ENCODE results near the gene NUF2.
"Not testable (repeated sequence)": the region's sequence is repeated elsewhere in the genome, so short reads cannot be mapped to it uniquely, and the experiment has no call there.

The NUF2 gene

GRCh38 chr1:163337631-163338030 lies 15.9 kb downstream of the NUF2 start:
- DNase-seq = no peak

GRCh38 chr1:163346326-163346870 lies 24.6 kb downstream of the NUF2 start:
- DNase-seq = no peak

- no peak for DNase-seq
Observed at GRCh38 chr1:163347106-163347505, 25.4 kb downstream of the NUF2 start.

GRCh38 chr1:163351912-163352311 lies 30.2 kb downstream of the NUF2 start:
- no peak for DNase-seq

- no peak for DNase-seq
Observed at GRCh38 chr1:163357378-163357777, 35.6 kb downstream of the NUF2 start.

- not testable (repeated sequence) for DNase-seq
Observed at GRCh38 chr1:163358172-163358571, 36.4 kb downstream of the NUF2 start.

- no peak for DNase-seq
Observed at GRCh38 chr1:163361123-163361934, 39.6 kb downstream of the NUF2 start.

GRCh38 chr1:163365186-163365585 lies 43.4 kb downstream of the NUF2 start:
- DNase-seq = no peak

- no peak for DNase-seq
Observed at GRCh38 chr1:163366555-163366954, 44.8 kb downstream of the NUF2 start.

GRCh38 chr1:163367721-163368120 lies 46.0 kb downstream of the NUF2 start:
- no peak for DNase-seq

- DNase-seq = no peak
Observed at GRCh38 chr1:163372576-163372975, 50.8 kb downstream of the NUF2 start.

- no peak for DNase-seq
Observed at GRCh38 chr1:163378554-163378953, 56.8 kb downstream of the NUF2 start.

- DNase-seq = no peak
Observed at GRCh38 chr1:163379801-163380200, 58.0 kb downstream of the NUF2 start.

- DNase-seq = no peak
Observed at GRCh38 chr1:163381487-163382184, 59.9 kb downstream of the NUF2 start.

- DNase-seq = no peak
Observed at GRCh38 chr1:163382395-163382794, 60.6 kb downstream of the NUF2 start.

GRCh38 chr1:163387146-163387545 lies 65.4 kb downstream of the NUF2 start:
- DNase-seq = no peak

GRCh38 chr1:163388970-163389369 lies 67.2 kb downstream of the NUF2 start:
- DNase-seq = no peak

- no peak for DNase-seq
Observed at GRCh38 chr1:163395790-163396189, 74.0 kb downstream of the NUF2 start.

GRCh38 chr1:163397451-163398200 lies 75.9 kb downstream of the NUF2 start:
- DNase-seq = no peak

- no peak for DNase-seq
Observed at GRCh38 chr1:163399001-163399400, 77.2 kb downstream of the NUF2 start.

GRCh38 chr1:163399976-163400601 lies 78.3 kb downstream of the NUF2 start:
- DNase-seq = no peak

GRCh38 chr1:163401211-163401610 lies 79.5 kb downstream of the NUF2 start:
- DNase-seq = no peak
